Putamen (tissue), 1 donor: Measurements from ENCODE around the gene PHACTR3.

ENCODE experiments used
- DNase-seq: peaks from one replicate; pipeline ENCODE4 v3.0.0-alpha.2; 2016; ENCODE audit warnings: low spot score

PHACTR3 gene

DNA sequence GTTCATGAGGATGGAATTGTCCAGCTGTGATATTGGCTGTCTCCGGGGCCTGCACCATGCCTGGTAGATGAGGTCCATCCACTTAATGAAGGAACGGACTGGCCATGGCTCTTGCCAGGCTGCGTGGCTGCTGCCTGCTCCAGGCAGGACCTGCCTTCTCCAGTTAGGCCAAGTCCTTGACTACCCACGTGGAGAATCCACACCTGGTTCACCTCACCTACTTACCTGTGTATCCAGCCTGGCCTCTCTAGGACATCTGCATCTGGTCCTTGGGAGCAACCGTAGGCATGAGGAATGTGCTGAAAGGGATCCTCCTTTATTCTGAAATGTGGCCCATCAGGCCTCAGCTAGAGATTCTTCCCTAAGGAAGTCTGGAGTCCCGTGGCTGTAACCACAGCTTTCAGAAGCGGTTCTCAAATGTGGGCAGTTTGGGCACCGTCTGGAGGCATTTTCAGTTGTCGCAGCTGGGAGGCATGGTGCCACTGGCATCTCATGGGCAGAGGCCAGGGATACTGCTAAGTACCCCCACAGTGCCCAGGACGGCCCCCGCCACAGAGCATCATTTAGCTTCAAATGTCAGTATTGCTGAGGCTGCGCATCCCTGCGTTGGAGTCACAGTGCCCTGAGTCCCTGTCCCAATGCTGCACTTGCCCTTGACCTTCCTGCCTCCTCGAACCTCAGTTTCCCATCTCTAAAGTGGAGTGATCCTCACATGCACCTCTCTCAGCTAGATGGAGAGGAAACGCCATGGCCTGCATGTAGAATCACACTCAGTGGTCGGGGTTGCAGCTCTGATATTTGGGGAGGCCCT lies 67.5 kb downstream of the PHACTR3 start:
- no peak for DNase-seq

DNA sequence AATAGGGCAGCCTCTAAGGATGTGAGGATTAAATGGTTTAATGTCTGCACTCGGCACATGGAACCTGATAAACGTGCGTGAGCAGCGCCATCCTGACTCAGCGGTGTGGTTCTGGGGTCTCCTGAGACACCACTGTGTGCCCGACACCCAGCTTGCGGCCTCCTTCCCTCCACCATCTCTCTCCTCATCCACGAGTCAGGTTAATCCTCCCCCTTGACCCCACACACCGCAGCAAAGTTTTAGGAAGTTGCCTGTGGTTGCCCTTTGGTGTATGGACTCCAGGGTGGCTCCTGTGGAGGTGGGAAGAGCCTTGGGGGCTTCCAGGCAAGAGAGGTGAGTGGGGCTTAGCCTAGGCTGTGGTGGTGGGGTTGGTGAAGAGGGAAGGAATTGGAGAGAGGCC lies 68.2 kb downstream of the PHACTR3 start:
- DNase-seq: no peak

DNA sequence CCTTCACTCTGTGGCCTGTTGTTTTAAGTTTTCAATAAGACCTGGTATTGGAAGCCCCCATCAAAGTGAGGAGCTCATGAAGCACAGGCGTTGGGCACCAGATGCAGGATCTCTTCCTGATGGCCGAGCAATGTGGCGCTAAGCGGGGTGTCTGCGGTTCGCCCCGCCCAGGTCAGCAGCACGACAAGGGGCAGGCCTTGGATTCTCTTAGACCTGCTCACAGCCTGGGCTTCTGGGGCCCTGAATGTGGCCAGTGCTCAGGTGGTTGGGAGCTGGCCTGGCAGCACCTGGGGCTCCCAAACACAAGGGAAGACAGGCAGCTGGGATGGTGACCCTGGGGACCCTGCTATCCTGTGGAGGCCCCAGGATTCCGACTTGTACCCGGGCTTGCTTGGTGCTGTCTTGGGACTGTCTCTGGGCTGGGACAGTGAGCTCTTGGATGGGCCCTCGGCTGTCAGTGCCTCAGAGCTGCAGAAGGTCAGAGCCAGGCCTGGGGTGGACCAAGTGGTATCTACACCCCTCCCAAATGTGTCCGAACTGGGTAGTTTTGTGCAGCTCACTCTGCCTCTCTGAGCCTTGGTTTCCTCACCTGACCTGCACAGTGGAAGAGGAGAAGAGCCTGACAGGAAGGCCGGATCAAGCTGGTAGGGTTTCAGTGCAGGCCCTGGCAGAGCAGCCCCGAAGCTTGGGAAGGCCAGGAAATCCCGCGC lies 69.1 kb downstream of the PHACTR3 start:
- DNase-seq: no peak

DNA sequence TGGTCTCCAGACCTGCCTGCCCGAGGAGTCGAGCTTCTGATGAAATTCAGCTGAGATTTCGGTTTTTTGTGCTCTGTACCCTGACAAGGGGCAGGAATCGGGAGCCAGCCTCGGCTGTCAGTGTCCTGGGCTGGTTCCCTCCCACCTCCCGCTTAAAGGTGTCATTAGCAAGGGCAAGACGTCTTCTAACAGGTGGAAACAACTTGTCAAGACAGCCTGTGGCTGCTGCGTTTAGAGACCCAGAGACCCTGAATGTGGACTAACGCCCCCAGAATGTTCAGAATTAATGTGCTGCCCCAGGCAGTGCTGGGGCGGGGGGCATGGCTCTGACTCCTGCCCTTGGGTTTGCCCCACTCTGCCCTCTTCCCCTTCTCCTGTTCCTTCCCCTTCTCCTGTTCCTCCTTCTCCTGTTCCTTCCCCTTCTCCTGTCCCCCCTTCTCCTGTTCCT lies 69.7 kb downstream of the PHACTR3 start:
- DNase-seq: no peak

DNA sequence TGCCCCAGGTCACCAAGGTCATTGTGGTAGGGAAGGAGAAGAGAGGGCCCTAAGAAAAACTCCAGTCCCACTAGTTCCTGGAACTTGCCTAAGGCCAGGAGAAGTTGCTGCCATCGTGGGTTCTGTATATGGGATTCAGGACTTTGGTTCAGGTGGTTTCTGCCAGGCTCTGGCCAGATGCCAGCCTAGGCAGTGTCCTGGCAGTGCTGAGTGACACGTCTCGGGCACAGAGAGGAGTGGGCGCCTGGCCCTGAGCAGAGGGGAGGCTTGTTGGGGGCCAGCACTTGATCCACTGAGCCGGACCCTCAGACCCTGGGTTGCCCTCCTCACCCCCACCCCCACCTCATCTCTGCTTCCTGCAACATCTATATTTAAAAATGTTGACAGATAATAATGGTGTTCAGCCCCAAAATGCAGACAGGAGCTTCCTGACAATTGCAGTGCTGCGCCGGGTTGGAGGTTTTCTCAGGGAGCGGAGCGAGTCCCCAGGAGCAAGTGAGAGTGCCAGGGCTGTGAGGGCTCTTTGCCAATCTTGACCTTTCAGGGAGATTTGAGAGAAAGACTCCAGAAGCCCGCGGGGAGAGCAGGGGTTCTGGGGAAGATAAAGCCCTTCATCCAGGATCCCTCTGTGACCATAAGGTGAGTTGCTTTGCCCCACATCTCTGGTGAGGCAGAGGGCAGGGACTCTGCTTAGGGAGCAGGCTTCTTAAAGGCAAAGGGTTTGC lies 71.9 kb downstream of the PHACTR3 start:
- DNase-seq: no peak

DNA sequence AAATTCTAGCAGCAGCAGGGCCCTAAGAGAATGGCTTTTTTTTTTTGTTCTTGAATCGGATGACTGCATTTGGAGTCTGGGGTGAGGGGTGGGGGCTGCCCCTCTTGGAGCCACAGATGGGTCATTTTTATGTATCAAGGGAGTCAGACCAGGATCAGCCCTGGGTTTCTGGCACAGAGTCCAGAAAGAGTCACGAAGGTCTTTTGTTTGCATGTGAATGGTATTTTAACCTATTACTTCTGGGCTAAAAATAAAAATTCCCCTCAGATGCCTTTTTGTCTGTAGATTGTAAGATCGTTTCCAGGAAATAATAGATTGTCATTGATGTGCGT lies 72.5 kb downstream of the PHACTR3 start:
- no peak for DNase-seq

DNA sequence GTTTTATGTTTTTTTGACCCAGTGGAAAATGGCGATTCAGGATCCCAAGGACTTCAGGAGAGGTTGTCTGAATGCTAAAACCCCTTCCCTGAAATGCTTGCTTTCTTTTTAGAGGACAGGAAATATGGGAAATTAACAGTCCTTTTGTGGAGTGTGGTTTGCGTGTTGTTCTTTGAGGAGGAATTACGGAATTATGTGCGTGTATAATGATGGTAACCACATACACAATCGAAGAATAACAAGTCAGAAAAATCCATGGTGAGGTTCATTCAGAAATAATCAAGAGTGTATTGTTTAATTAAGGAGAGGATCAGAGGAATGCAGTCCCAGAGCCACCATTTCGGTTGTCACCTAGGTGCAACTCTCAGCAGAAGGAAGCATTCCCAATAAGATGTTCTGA lies 73.2 kb downstream of the PHACTR3 start:
- no peak for DNase-seq

DNA sequence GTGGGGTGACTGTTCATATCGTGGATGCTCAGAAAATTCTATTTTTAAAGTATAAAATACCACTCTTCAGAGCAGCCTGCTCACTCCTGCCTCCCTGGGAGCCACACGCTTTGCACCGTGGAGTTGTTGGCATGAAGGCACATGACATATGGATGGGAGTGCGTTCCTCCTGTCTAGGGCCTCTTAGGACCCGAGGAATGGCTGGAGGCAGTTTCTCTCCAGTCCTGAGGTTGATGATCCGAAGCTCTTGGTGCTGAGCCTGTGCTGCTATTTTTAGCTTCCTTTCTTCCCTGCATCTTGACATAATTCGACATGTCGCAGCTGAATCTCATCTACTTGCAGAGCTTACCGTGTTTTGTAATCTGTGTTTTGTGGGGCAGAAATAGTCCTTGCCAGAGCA lies 73.9 kb downstream of the PHACTR3 start:
- DNase-seq: peak; percentile 59

DNA sequence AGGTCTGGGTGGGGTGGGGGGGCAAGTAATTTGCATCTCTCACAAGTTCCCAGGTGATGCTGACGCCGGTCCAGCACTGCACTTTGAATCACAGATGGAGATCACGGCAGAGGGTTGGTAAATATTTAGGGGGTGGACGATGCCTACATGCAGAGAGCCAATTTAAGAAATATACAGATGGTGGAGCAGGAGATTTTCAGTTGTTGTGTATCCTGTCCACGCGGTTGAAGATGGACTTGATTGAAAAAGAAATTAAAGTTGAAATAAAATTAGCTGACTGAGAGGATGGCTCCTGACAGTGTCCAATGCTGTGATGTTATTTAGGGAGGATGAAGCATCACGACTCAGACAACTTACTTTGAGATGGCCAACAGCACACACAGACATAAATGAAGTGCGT lies 74.6 kb downstream of the PHACTR3 start:
- DNase-seq: no peak

DNA sequence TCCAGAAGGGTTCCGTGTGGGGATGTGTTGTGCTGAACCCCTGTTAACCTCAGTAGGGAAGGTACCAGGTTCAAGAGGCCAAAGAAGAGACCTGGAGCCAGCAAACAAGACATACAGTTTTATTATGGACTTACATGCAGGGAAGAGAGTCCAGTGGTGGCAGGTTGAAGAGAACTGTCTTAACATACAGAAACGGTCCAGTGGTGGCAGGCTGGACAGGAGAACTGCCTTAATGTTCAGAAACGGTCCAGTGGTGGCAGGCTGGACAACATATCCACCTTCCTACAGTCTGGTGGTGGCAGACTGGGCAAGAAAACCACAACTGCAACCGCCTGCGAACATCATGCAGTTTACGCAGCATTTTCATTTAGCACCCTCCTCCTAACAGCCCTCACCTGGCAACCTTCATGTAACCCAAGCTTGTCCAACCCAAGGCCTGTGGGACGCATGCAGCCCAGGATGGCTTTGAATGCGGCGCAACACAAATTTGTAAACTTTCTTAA lies 75.9 kb downstream of the PHACTR3 start:
- no peak for DNase-seq

DNA sequence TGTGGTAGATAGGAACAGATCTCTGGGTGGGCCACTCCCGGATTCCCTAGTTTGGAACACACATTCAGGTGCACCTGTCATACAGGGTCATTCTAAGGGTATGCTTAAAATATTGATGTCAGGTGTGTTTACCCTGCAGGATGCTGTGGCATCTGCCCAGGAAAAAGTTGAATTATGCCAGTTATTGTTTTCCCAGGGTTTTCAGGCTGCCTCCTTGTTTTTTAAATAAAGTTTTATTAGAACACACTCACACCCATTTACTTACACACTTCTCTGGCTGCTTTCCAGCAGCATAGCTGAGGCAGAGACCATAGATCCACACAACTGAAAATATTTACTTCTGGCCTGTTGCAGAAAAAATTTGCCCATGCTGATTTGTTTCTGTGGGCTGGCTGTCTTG lies 76.5 kb downstream of the PHACTR3 start:
- DNase-seq: no peak

DNA sequence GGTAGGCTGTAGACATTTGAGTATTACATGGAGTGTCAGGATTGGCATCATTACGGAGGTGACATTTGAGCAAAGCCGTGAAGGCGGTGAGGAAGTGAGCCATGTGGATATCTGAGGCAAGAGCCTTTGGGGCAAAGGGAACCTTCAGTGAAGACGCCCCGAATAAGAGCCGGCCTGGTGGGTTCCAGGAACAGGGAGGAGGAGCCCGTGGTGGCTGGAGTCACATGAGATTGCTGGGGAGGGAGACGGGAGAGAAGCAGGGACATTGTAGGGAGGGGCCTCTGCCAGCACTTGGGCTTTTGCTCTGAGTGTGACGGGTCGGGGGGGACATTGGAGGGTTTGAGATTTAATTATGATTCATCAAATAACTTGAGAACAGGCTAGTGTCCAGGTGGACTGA lies 78.3 kb downstream of the PHACTR3 start:
- DNase-seq: no peak

DNA sequence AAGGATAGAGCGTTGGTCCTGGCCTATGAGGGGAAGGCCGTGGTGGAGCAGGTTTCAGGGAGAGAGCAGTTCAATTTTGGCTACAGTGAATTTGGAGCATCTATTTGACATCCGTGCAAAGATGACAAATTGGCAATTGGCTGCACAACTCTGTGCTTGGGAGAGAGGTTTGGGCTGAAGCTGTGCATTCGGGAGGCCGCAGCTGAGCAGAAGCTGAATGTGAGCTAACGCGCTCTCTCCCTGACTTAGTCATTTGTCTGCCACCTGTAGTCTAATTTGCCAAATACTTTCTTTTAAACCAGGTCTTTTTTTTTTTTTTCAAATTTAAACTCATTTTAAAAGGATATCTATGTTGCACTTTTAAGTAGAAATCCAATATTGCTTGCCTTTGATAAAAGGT lies 78.8 kb downstream of the PHACTR3 start:
- no peak for DNase-seq

DNA sequence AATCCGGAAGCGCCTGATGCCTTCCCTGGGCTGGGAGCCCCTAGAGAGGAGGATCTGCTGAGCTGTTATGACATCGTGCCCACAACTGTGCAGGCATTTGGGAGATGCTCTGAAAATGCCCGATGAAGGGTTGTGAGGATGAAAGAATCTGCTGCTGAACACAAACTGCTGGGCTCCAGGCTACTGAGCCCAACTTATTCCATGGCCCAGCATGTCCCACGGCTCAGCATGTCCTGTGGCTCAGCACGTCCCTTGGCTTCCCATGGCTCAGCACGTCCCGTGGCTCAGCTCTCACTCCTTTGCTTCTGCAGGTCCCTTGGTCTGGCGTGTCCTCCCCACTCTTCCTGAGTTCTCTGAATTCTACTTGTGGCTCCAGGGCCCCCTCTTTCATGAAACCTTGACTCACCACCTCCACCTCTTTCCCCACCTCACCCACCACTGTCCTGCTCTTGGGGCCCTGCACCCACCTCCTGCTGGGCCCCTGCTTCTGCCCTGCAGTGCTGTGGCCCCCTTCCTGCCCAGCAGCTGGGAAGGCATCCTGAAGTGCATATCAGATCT lies 80.4 kb downstream of the PHACTR3 start:
- DNase-seq: no peak

DNA sequence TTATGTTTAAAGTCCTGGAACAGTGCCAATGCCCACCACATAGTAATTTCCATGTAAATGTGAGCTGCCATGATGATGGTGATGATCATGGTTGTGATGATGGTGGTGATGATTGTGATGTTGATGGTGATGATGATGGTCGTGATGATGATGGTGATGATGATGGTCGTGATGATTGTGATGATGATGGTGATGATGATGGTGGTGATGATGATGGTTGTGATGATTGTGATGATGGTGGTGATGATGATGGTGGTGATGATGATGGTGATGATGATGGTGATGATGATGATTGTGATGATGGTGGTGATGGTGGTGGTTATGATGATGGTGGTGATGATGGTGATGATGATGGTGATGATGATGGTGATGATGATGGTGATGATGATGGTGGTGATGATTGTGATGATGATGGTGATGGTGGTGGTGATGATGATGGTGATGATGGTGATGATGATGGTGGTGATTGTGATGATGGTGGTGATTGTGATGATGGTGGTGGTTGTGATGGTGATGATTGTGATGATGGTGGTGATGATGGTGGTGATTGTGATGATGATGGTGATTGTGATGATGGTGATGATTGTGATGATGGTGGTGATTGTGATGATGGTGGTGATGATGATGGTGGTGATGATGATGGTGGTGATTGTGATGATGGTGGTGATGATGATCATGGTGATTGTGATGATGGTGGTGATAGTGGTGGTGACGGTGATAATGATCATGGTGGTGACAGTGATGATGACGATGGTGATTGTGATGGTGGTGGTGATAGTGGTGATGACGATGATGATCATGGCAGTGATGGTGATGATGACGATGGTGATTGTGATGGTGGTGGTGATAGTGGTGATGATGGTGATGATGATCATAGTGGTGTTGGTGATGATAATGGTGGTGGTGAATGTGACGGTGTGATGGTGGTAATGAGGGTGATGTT lies 82.3 kb downstream of the PHACTR3 start:
- DNase-seq: no peak

DNA sequence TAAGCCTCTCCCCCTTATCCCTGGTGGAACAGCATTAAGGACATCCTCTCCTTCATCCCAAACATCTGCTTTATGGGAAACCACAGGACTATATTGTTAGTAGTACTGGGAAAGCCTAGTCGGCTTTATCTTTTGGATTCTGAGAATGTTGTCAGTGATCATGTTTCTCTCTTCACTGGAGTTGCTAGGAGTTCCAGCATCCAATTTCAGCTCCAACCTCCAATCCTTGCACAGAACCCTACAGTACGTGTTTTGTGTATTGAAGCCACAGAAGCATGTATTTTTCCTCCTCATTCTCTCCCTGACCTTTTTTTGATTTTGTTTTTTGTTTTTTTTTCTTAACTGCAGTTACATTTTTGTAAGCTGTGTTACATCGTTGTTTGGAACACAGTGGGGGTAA lies 84.0 kb downstream of the PHACTR3 start:
- no peak for DNase-seq

DNA sequence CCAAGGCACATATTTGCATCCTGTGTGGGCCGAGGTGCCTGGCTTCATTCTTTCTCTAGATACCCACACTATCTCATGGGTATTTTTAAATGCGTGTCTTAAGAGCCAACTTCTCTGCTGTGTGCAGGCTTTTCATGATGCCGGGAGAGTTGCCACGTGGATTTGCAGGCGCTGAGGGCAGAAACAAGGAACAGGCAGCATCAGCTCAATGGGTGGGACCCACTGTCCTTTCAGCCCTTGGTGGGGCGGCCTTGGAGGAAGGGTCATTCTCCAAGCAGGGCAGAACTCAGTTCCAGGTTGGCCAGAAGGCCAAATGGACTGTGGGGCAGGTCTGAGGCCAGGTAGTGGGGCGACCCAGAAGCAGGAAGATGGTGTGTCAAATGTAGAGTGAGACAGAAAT lies 84.7 kb downstream of the PHACTR3 start:
- DNase-seq: no peak

DNA sequence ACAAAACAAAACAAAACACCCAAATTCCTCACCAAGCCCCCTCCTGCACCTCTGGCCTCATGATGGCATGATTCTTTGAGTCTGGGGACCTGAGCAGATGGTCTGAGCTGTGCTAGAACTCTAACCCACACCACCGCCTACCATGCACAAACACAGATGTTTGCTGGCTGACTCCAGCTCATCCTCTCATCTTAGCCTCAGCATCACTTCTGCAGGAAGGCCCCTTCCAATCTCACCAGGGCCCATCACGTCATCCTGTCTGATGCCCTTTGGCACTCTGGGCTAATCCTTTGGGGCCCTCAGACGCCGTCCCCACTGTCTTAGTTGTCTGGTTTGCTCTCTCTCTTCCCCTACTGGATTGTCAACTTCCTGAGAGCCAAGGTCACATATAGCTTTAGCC lies 85.8 kb downstream of the PHACTR3 start:
- DNase-seq: no peak

DNA sequence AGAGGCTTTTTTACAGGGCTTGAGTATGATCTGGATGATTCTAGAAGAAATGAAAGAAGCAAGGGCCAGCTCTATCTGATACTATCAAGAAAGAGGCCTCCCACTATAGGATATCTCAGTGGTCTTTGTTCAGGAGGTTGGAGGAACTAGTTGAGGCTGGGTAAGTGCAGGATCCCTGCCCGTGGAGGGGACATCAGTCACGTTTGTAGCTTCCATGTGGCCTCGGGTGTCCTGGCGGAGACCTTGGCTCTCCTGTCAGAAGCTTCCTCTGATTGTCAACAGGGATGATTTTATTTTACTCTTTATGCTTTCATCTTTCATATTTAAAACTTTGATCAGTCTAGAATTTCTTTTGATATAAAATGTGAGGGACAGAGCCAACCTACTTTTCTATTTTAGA lies 86.6 kb downstream of the PHACTR3 start:
- DNase-seq: no peak

DNA sequence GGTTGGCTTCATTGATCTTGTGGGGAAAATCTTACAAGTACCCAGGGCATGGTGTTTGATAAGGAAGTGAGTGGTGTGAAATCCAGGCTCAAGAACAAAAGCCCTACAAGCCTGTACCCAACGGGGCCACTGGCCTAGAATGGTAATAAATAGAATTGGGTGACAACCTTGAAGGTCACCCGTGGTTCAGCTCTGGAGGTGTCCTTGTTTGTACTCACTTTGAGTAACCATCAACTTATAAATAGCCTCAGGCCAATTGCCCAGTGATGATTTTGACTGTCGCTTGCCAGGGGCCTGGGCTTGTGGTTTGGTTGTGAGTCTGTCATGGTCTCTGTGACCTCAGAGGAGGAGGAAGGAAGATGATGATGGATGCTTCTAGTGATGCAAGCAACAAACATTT lies 87.8 kb downstream of the PHACTR3 start:
- no peak for DNase-seq

DNA sequence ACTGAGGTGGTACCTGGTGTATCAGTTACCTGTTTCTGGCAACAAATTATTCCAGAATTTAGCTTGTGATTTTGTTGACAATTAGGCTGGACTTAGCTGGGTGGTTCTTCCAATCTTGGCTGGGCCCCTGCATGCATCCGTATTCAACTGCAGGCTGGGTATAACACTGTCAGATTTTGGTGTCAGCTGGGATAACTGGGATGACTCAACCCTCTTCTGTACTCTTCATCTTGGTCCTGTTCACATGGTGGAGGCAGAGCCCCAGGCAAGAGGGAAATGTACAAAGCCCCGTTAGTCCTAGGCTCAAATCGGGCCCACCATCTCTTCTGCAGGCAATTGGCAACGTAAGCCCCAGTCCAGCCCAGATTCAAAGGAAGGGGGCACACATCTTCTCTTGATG lies 89.2 kb downstream of the PHACTR3 start:
- DNase-seq: no peak
